Neutrophil (primary cell): ENCODE results near the gene RAB8B.

ENCODE experiments used
- H3K27ac ChIP-seq: fragments of 200-600 bp; sonication (generic); 2 replicates; pipeline ENCODE4 v1.5.1; 2016; ENCODE audit warnings: mild to moderate bottlenecking, moderate library complexity
- H3K27me3 ChIP-seq: fragments of 200-600 bp; sonication (generic); 2 replicates; pipeline ENCODE4 v1.6.0; 2016; ENCODE audit warnings: mild to moderate bottlenecking
- H3K36me3 ChIP-seq: fragments of 200-600 bp; sonication (generic); 2 replicates; pipeline ENCODE4 v1.5.1; 2017
- H3K4me1 ChIP-seq, 2 experiments: fragments of 200-600 bp in 1 of 2; sonication (generic) in 1 of 2; 1 replicate in 1 of 2; 2 replicates in 1 of 2; pipeline versions ENCODE4 v1.5.1 to v1.6.1; 2013 to 2016; ENCODE audit warnings: low read depth in 1 of 2, low read length in 1 of 2, mild to moderate bottlenecking in 1 of 2, moderate library complexity in 1 of 2; ENCODE audit not compliant: control insufficient read depth in 1 of 2, insufficient read depth in 1 of 2
- H3K4me3 ChIP-seq, 2 experiments: fragments of 200-600 bp in 1 of 2; sonication (generic) in 1 of 2; 1 replicate in 1 of 2; 2 replicates in 1 of 2; pipeline ENCODE4 v1.5.1; 2013 to 2016; ENCODE audit warnings: low read depth in 1 of 2, low read length in 1 of 2, mild to moderate bottlenecking in 1 of 2, moderate library complexity in 1 of 2
- H3K9me3 ChIP-seq: fragments of 200-600 bp; sonication (generic); 2 replicates; pipeline ENCODE4 v1.5.1; 2016
- CTCF ChIP-seq: fragments of 200-600 bp; sonication (generic); IDR thresholded peaks from 2 replicates; pipeline ENCODE4 v1.5.1; 2016; ENCODE audit warnings: antibody characterized with exemption

Gene RAB8B

GRCh38 chr15:63155486-63155885 lies 33.9 kb upstream of the RAB8B start:
- Histone ChIP-seq H3K4me1 (peaks cover 13 to 20% of the 10 kb centered on the region in 2 experiments), H3K36me3 (peaks cover 24% of the 10 kb centered on the region), H3K27ac (no peak overlapping the region), H3K9me3 (no peaks in the 10 kb centered on the region), H3K27me3 (no peaks in the 10 kb centered on the region), H3K4me3 (no peak overlapping the region)
- TF ChIP-seq CTCF, result no peak

GRCh38 chr15:63156086-63156710 lies 33.2 kb upstream of the RAB8B start:
- peaks cover 13 to 20% of the 10 kb centered on the region in 2 experiments for H3K4me1 ChIP-seq

GRCh38 chr15:63156755-63157117 lies 32.7 kb upstream of the RAB8B start:
- Histone ChIP-seq H3K27me3 (no peaks in the 10 kb centered on the region), H3K4me3 (peak overlapping the region; percentile 97 to 98), H3K27ac (peak overlapping the region; percentile 90), H3K9me3 (no peaks in the 10 kb centered on the region), H3K4me1 (peaks cover 13 to 20% of the 10 kb centered on the region in 2 experiments), H3K36me3 (peaks cover 17% of the 10 kb centered on the region)
- no peak for TF ChIP-seq CTCF

More at GRCh38 chr15:63156086-63156710, 33.2 kb upstream of the RAB8B start:
- H3K27me3 ChIP-seq, result no peaks in the 10 kb centered on the region
- peak overlapping the region; percentile 90 for H3K27ac ChIP-seq
- peak overlapping the region; percentile 97 to 98 for H3K4me3 ChIP-seq
- TF ChIP-seq CTCF, result no peak
- H3K9me3 ChIP-seq, result no peaks in the 10 kb centered on the region
- peaks cover 22% of the 10 kb centered on the region for H3K36me3 ChIP-seq

GRCh38 chr15:63157118-63157843 lies 32.1 kb upstream of the RAB8B start, which contains the start of gene RPS27L:
Gene RPS27L, minus strand, starts transcription at chr15:63157477. Its CDS starts 72 bp downstream, at chr15:63157405.
- no peak for TF ChIP-seq CTCF
- Histone ChIP-seq H3K4me1 (peaks cover 13 to 20% of the 10 kb centered on the region in 2 experiments), H3K27me3 (no peaks in the 10 kb centered on the region), H3K27ac (peak within 1 kb of the TSS; percentile 90), H3K4me3 (peak within 1 kb of the TSS; percentile 97 to 98), H3K9me3 (no peaks in the 10 kb centered on the region), H3K36me3 (peaks cover 17% of the 10 kb centered on the region)

- TF ChIP-seq CTCF, result no peak
Observed at GRCh38 chr15:63157891-63158431, 31.4 kb upstream of the RAB8B start.

More at GRCh38 chr15:63157891-63158431, 31.4 kb upstream of the RAB8B start:
- H3K4me3 ChIP-seq, result peak overlapping the region; percentile 97 to 98
- H3K36me3 ChIP-seq, result peaks cover 11% of the 10 kb centered on the region
- H3K27me3 ChIP-seq, result no peaks in the 10 kb centered on the region
- no peaks in the 10 kb centered on the region for H3K9me3 ChIP-seq
- H3K4me1 ChIP-seq, result peaks cover 13 to 20% of the 10 kb centered on the region in 2 experiments
- peak overlapping the region; percentile 90 for H3K27ac ChIP-seq
